Stomach (tissue), 4 donors: ENCODE results near the gene PLEKHG4.

Source experiments
- EP300 ChIP-seq: sonication (generic); formaldehyde crosslinking; IDR thresholded peaks from one replicate; pipeline ENCODE4 v1.6.1; 2017; ENCODE audit warnings: antibody characterized with exemption
- POLR2AphosphoS5 ChIP-seq, 3 donors: sonication (generic); formaldehyde crosslinking; IDR thresholded peaks; one replicate each; pipeline ENCODE4 v1.6.1; 2016; ENCODE audit warnings: antibody characterized with exemption in 3 of 3
- TF ChIP-seq, protein P1 (sequence below), 7 experiments: fragments of 450-650 bp in 4 of 7; fragments of 200-600 bp in 3 of 7; sonication (generic) in 3 of 7; IDR thresholded peaks; one replicate each; pipeline ENCODE4 v1.5.1; 2016 to 2019; ENCODE audit warnings: antibody characterized with exemption in 7 of 7, control low read depth in 2 of 7, mild to moderate bottlenecking in 1 of 7

DNA sequence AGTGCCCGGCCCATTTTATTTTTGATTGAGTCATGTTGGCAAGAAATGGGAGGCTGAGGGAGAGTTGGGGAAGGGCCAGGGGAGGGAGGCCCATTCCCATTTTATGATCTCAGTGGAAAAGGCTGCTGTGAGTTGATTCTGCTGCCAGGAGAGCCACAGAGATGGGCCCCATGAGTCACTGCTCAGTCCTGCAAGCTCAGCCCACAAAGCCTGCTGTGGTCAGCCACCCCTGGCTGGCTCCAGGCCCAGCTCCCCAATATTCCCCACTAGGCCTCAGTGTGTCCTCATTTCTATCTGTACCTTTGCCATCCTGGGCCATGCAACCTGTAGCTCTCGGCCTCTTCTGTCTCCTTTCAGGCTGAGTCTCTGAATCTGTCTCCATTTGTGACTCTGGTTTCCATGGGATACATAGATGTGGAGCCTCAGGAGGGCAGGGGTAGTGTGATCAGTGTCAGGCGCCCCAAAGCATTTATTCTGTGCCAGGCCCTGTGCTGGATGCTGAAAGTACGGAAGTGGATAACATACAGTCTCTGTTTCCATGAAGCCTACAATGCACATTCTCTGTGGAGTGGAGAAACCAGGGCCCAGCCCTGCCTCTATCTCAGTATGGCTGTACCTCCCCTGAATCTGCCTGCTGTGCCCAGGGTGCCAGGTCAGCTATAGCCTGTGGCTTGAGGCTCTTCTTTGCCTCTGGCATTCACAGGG lies 1.9 kb upstream of the PLEKHG4 start:
- TF ChIP-seq, protein P1, sequence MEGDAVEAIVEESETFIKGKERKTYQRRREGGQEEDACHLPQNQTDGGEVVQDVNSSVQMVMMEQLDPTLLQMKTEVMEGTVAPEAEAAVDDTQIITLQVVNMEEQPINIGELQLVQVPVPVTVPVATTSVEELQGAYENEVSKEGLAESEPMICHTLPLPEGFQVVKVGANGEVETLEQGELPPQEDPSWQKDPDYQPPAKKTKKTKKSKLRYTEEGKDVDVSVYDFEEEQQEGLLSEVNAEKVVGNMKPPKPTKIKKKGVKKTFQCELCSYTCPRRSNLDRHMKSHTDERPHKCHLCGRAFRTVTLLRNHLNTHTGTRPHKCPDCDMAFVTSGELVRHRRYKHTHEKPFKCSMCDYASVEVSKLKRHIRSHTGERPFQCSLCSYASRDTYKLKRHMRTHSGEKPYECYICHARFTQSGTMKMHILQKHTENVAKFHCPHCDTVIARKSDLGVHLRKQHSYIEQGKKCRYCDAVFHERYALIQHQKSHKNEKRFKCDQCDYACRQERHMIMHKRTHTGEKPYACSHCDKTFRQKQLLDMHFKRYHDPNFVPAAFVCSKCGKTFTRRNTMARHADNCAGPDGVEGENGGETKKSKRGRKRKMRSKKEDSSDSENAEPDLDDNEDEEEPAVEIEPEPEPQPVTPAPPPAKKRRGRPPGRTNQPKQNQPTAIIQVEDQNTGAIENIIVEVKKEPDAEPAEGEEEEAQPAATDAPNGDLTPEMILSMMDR (IDR thresholded peaks at IDR 0.05): no peak
- no peak for TF ChIP-seq POLR2AphosphoS5 (IDR thresholded peaks at IDR 0.05)
- TF ChIP-seq EP300: no peak
